ENCODE data around the gene MUC5B. TPM values are rescaled to one million over a fixed set of nuclear protein-coding genes. Genes with fewer than 3 reads are reported as not detected.
"Not testable (repeated sequence)": the region's sequence is repeated elsewhere in the genome, so short reads cannot be mapped to it uniquely, and the experiment has no call there.

Gene MUC5B
- polyA plus RNA-seq, 5 donors: 0.04 to 0.54 (median 0.37) TPM

DNA sequence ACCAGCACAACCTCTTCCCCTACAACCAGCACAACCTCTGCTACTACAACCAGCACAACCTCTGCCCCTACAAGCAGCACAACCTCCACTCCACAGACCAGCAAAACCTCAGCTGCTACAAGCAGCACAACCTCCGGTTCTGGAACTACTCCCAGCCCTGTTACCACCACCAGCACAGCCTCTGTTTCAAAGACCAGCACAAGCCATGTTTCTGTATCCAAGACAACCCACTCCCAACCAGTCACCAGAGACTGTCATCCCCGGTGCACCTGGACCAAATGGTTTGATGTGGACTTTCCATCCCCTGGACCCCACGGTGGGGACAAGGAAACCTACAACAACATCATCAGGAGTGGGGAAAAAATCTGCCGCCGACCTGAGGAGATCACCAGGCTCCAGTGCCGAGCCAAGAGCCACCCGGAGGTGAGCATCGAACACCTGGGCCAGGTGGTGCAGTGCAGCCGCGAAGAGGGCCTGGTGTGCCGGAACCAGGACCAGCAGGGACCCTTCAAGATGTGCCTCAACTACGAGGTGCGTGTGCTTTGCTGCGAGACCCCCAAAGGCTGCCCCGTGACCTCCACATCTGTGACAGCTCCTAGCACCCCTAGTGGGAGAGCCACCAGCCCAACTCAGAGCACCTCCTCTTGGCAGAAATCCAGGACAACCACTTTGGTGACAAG, 34.3 kb upstream of the MUC5B start:
- DNase-seq: not testable (repeated sequence)

DNA sequence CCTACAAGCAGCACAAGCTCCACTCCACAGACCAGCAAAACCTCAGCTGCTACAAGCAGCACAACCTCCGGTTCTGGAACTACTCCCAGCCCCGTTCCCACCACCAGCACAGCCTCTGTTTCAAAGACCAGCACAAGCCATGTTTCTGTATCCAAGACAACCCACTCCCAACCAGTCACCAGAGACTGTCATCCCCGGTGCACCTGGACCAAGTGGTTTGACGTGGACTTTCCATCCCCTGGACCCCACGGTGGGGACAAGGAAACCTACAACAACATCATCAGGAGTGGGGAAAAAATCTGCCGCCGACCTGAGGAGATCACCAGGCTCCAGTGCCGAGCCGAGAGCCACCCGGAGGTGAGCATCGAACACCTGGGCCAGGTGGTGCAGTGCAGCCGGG, 33.0 kb upstream of the MUC5B start:
- not testable (repeated sequence) for DNase-seq

DNA sequence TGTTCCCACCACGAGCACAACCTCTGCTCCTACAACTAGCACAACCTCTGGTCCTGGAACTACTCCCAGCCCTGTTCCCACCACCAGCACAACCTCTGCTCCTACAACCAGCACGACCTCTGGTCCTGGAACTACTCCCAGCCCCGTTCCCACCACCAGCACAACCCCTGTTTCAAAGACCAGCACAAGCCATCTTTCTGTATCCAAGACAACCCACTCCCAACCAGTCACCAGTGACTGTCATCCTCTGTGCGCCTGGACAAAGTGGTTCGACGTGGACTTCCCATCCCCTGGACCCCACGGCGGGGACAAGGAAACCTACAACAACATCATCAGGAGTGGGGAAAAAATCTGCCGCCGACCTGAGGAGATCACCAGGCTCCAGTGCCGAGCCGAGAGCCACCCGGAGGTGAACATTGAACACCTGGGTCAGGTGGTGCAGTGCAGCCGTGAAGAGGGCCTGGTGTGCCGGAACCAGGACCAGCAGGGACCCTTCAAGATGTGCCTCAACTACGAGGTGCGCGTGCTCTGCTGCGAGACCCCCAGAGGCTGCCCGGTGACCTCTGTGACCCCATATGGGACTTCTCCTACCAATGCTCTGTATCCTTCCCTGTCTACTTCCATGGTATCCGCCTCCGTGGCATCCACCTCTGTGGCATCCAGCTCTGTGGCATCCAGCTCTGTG, 30.9 kb upstream of the MUC5B start:
- DNase-seq: not testable (repeated sequence)

DNA sequence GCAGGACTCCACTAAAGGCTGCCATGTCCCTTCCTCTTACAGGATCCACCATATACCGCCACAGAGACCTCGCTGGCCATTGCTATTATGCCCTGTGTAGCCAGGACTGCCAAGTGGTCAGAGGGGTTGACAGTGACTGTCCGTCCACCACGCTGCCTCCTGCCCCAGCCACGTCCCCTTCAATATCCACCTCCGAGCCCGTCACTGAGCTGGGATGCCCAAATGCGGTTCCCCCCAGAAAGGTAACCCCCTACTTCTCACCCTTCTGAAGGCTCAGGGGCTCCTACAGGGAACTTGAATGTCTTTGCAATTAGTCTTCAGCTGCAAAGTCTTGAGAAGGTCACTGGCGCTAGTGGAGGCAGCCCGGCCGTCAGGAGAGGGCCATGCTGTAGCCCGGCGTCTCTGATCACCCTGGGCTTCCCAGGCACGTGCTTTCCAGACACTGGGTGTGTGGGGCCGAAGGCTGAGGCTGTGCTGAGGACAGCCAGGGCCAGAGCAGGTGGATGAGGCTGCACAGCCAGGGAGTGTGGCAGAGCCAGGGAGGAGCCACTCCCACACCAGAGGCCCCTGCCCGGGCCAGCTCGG, 30.0 kb upstream of the MUC5B start:
- no peak for DNase-seq

DNA sequence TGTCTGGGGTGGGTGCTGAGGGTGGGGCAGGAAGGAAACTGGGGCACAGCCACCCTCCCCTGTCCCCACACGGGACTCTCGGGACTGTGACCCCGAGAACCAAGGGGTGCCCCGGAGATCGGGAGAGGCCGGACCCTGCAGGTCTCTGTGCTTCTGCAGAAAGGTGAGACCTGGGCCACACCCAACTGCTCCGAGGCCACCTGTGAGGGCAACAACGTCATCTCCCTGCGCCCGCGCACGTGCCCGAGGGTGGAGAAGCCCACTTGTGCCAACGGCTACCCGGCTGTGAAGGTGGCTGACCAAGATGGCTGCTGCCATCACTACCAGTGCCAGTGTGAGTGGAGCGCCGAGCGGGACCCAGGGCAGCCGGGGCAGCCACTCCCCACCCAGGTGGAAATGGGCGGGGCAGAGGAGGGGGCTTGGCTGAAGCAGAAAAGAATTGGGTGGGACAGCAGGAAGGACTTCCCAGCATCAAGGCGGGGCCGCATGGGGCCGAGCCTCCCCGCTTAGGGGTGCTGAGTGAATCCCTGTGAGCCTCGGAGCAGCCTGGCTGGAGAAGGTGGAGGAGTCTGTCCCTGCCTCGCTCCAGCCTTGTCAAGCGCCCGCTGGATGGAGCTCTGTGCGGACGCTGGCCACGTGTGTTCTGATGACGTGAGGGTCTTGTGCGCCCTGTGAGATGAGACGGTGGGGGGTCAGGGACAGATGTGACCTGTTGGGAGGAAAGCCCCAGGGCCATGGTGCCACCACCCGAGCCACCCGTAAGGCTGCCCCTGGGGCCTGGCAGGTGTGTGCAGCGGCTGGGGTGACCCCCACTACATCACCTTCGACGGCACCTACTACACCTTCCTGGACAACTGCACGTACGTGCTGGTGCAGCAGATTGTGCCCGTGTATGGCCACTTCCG, 29.3 kb upstream of the MUC5B start:
- DNase-seq: no peak

DNA sequence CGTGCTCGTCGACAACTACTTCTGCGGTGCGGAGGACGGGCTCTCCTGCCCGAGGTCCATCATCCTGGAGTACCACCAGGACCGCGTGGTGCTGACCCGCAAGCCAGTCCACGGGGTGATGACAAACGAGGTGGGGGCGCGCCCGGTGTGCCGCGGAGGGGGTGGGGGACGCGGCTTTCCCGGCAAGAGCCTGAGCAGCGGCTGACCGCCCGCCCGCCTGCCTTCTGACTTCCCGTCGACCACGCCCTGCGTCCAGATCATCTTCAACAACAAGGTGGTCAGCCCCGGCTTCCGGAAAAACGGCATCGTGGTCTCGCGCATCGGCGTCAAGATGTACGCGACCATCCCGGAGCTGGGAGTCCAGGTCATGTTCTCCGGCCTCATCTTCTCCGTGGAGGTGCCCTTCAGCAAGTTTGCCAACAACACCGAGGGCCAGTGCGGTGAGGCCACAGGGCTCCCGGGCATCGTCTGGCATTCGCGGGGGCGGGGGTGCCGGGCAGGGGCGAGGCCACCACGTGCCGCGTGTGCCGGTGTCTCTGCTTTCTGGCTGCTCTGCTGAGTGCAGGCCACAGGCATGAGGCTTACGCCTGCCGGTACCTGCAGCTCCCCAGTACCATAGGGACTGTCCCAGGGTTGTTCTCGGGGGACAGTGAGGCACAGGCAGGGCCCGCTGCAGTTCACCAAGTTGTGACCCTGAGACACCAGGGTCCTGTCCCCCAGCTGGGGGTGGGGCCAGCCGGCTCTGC, 28.5 kb upstream of the MUC5B start:
- DNase-seq: no peak

DNA sequence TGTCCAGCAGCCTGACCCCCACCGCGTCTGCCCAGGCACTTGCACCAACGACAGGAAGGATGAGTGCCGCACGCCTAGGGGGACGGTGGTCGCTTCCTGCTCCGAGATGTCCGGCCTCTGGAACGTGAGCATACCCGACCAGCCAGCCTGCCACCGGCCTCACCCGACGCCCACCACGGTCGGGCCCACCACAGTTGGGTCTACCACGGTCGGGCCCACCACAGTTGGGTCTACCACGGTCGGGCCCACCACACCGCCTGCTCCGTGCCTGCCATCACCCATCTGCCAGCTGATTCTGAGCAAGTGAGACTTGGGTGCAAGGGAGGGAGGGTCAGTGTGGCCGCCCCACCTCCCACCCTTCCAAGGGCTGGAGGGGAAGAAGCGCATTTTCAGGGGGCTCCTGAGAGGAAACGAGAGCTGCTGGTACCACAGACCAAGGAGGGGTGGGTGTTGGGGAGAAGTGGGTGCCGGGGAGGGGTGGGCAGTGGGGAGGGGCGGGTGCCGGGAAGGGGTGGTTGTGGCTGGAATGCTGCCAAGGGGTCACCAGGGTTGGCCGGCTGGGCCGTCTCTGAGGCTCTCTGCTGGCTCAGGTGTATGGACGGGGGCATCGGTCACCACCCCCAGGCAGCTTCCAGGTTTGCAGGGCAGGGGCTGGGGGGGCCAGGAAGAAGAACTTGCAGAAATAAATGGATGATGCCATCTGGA, 27.7 kb upstream of the MUC5B start:
- no peak for DNase-seq

DNA sequence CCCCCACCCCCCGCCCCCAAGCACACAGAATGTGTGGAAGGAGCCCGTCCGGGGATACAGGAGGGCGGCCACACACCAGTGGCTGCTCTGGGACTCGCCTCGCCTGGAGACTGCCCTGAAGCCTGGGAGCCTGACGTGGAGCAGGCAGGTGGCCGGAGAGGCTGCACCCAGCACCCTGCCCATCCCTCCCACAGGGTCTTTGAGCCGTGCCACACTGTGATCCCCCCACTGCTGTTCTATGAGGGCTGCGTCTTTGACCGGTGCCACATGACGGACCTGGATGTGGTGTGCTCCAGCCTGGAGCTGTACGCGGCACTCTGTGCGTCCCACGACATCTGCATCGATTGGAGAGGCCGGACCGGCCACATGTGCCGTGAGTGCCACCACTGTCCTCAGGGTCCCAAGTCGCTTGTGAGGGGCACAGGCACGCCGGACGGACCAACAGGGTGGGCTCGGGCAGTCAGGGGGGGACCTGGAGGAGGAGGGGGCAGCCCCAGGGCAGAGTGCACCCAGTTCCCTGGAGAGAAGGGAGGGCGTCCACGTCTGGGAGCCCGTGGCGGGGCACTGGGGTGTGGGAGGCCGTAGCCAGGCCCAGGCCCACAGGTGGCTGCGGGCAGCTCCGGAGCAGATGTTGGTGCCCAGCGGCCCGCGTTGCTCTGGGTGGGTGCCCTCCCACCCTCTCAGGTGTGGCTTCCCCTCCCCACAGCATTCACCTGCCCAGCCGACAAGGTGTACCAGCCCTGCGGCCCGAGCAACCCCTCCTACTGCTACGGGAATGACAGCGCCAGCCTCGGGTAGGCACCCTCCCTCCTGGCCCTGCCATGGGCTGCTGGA, 27.0 kb upstream of the MUC5B start:
- DNase-seq: no peak

DNA sequence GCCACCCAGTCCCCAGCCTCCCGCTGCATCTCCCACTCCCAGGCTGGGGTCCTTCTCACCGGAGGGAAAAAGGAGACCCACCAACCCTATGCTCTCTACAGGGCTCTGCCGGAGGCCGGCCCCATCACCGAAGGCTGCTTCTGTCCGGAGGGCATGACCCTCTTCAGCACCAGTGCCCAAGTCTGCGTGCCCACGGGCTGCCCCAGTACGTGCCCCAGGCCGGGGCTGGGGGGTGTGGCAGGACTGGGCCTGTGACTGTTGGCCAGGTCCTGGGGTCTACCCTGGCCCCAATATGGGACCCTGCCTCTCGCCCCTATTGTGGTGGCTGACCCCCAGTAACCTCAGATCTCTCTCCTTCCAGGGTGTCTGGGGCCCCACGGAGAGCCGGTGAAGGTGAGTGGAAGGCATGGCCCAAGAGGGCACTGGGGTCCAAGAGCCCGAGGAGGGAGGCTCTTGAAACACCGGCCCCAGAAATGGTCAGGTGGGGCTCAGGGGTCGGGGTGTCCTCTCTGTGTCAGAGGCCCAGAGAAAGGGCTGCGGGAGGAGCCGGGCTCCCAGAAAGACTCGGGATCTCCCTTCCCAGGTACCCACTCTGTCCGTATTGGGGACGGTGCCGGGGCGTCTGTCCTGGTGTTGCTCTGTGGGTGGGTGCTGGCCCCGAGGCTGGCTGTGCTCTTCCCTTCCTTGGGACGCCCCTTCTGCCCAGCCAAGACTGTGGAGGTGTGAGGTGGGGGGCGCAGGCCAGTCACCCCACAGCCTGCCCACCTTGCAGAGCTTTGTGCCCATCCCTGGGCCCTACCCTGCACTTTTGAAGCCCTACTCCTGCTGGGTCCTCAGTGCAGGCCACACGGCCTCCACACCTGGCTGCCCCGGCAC, 26.1 kb upstream of the MUC5B start:
- DNase-seq: no peak

DNA sequence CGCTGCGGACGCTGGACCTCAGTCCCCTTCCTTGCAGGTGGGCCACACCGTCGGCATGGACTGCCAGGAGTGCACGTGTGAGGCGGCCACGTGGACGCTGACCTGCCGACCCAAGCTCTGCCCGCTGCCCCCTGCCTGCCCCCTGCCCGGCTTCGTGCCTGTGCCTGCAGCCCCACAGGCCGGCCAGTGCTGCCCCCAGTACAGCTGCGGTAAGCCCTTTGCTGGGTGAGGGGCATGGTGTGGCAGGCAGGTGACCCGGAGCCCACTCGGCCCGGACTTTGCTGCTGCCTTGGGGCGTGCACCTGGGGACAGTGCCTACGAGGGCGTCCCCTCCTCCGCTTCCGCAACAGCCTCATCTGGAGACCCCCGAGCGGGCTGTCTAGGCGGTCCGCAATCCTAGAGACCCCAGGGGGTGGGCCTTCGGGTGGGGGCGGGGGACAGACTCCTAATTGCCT, 25.4 kb upstream of the MUC5B start:
- no peak for DNase-seq

DNA sequence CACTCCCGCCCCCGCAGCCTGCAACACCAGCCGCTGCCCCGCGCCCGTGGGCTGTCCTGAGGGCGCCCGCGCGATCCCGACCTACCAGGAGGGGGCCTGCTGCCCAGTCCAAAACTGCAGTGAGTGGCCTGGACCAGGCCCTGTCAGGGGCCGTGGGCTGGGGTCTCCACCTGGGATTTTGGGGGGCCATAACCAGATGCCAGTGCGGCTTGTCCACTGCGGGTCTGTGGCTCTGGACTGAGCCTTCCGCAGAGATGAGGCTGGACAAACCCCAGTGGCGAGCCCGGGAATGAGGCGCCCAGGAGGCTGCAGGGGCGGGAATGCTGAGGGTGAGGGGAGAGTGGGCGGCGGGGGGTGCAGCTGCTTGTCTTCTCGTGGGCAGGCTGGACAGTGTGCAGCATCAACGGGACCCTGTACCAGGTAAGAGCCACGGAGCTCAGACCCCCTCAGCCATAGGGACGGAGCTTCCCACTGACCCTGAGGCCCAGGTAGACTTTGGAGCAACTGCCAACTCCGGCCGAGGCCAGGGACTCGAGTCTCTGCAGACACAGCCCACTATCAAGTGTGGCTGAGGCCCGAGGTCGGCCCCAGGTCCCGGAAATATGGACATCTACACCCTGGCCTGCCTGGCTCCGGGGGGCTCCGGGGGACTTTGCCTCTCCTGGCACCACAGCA, 24.8 kb upstream of the MUC5B start:
- no peak for DNase-seq

DNA sequence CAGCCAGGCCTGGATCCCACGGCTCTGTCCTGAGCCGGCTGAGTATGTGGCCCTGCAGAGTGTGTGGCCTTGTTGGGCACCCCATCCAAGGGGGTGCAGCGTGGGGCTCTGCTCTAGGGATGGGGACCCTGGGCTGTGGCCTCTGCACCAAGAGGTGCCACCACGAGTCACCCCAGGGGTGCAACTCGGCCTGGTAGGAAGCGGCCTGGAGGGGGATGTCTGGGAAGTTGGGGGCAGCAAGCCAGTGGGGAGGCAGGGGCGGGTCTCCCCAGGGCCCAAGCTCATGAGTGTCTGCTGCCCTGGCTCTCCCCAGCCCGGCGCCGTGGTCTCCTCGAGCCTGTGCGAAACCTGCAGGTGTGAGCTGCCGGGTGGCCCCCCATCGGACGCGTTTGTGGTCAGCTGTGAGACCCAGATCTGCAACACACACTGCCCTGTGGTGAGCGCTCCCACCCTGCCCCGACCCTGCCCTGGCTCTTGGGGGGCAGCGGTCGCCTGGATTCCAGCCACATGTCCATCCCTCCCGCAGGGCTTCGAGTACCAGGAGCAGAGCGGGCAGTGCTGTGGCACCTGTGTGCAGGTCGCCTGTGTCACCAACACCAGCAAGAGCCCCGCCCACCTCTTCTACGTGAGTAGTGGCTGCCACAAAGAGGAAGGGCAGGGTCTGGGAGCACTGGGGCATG, 24.2 kb upstream of the MUC5B start:
- no peak for DNase-seq

DNA sequence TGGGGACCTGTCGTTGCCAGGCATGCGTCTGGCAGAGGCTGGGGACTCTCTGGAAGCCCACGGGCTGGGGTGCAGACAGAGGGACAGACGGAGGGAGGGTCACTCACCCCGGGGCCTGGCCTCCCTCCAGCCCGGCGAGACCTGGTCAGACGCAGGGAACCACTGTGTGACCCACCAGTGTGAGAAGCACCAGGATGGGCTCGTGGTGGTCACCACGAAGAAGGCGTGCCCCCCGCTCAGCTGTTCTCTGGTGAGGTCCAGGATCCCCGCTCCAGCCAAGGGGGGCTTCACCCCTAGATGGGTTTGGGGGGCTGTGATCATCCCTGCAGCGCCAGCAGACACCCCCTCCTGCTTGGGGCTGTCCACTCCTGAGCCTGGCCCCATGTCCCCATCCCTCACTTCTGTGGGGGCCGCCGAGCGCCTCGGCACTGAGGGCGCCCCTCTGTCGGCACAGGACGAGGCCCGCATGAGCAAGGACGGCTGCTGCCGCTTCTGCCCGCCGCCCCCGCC, 23.6 kb upstream of the MUC5B start:
- DNase-seq: no peak

DNA sequence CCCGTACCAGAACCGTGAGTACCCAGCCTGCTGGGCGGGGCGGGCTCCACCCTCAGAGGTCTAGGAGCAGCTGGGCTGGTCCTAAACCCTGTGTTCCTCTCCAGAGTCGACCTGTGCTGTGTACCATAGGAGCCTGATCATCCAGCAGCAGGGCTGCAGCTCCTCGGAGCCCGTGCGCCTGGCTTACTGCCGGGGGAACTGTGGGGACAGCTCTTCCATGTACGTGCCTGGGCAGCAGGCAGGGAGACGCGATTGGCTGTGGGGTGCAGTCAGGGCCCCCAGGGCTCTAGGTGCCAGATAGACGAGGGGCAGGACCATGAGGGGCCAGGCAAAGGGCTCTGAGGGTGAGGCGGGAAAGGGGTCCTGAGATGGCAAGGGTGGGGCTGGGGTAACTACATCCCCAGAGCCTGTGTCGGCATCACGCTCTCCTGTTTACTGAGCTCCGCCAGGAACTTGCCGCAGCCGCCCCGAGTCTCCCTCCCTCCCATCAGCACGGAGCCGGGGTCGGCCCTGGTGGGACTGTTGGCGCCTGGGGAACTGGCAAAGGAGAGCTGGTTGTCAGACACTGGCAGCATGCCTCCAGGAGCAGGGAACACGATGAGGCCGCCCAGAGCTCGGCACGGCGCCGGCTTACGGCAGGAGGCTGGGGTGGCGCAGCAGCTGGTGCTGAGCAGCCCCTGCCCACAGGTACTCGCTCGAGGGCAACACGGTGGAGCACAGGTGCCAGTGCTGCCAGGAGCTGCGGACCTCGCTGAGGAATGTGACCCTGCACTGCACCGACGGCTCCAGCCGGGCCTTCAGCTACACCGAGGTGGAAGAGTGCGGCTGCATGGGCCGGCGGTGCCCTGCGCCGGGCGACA, 22.9 kb upstream of the MUC5B start:
- DNase-seq: no peak

DNA sequence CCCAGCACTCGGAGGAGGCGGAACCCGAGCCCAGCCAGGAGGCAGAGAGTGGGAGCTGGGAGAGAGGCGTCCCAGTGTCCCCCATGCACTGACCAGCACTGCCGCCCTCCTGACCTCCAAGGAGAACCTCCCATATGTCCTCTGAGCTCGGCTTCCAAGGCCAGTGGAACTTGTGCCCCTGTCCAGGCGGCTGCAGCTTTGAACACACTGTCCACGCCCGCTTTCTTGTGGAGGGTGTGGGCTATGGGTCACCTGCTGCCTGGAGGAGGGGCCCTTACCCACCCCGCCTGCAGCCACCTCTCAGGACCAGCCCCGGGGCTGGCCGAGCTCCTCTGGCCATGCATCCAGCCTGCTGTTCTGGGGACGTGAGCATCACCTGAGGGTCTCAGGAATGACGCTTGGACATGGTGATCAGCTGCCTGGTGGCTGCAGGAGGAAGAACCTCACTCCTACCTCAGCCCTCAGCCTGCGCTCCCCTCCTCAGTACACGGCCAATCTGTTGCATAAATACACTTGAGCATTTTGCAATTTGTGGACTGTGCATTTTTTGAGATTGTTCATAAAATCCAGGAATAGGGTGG, 22.2 kb upstream of the MUC5B start:
- DNase-seq: no peak
